Stimulated activated CD8-positive, alpha-beta memory T cell treated with anti-CD3 and anti-CD28 coated beads, Interleukin-7, amount 100 ng/mL, for 4 hours (primary cell): ENCODE measurements around the gene CORO2A.
"Not testable (repeated sequence)": the region's sequence is repeated elsewhere in the genome, so short reads cannot be mapped to it uniquely, and the experiment has no call there.

Source experiments
- DNase-seq, 2 donors: peaks; one replicate each; pipeline ENCODE4 v3.0.0-alpha.2; 2020; ENCODE audit warnings: low read depth in 2 of 2

The CORO2A gene

DNA sequence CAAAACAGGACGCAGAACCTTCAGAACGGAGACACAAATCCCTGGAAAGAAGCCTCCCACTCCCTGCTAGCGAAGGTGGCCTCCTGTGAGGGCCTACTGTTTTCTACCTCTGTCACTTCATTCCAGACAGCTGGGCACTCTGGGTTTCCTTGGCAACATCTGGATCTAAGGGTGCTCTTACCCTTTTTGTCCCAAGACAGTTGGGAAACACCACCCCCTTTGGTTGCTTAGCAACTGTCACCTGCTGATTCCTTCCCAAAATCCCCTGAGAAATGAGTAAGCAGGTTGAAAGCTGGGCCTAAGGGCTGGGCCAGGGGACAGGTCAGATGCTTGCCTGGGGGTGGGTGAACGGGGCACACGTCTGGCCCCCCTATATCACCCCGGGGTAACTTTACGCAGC is 106.5 kb downstream of the CORO2A start:
- DNase-seq, result no peak

- DNase-seq, result no peak
These were observed 107.4 kb downstream of the CORO2A start for GRCh38 chr9:98085058-98085457.

GRCh38 chr9:98084396-98084795 is 108.0 kb downstream of the CORO2A start:
- DNase-seq, result no peak

DNA sequence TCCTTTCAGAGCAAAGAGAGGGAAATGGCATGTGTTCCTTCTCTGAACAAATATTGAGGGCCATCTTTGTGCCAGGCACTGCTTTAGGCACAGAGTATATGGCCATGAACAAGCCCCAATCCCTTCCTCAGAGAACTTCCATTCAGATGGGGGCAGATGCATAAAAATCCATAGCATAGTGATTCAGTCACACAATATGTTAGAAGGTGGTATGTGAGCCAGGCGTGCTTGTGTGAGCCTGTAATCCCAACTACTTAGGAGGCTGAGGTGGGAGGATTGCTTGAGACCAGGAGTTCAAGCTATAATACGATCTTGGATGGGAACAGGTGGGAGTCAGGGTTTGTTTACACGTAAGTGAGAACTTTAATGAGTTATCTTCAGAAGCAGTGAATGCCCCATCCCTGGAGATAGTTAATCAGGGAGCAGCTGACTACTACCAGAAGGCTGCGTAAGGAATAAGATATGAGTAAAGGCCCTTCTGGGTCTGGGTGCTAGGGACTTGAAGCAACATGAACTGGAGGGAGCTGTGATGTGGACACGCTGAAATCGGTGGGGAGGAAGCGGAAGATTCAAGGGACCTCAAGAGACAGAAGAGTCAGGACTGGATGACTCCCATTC is 108.8 kb downstream of the CORO2A start:
- DNase-seq, result no peak

GRCh38 chr9:98083061-98083501 is 109.4 kb downstream of the CORO2A start:
- DNase-seq, result no peak

DNA sequence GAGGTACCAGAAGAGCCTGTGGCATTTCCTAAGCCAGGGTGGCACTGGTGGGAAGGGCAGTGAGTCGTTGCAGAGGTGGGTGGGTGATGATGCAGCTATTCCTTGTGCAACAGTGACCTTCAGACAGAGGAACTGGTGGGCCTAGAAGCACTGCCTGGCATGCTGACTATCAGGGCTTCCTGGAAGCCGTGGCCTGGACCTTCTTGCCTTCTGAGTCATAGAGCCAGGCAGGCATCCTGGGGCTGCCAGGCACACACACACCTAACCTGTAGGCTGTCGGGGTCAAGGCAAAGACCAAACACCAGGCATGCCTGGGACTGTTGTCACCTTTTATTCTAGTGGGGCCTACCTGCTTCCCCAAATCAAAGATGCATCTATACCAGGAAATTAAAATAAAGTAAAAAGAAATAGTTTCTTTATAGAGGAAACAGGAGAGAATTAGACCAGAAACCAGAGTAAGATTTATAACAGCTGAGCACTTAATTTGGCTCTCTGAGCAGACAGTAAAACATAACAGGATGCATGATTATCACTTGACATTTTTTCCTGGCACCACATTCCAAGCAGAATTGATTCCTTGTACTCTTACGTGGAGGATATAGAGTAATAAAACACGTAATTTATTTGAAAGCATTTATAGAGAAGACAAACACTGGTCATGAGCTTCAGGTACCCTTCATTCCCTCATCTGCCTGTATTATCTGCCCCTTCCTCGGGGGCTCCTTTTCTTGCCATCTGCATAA is 110.8 kb downstream of the CORO2A start:
- peak; percentile 42 to 45 for DNase-seq

DNA sequence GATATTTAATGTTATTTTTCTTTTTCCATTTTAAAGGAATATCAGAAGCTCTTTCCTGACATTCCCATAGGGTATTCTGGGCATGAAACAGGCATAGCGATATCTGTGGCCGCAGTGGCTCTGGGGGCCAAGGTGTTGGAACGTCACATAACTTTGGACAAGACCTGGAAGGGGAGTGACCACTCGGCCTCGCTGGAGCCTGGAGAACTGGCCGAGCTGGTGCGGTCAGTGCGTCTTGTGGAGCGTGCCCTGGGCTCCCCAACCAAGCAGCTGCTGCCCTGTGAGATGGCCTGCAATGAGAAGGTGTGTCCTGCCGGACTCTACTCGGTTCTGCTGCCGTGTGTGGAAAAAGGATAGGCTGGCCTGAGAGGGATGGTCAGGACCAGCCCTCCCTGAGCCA is 111.7 kb downstream of the CORO2A start:
- no peak for DNase-seq

DNA sequence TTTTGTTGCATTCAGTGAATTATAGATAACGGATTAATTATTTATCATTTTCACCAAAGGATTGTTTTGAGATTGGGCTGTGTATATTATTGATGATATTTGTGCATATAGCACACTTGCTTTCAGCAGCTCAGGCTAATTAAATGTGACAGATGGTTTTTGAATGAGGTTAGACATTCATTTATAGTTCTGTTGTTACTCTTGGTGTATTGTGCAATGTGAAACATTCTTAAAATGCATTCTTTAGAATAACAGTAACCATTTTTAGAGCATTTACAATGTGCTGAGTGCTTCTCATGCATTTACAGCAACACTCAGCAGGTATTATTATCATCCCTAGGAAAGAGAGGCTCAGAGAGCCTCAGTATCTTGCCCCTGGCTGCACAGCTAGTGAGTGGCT is 112.1 kb downstream of the CORO2A start:
- DNase-seq, result no peak

GRCh38 chr9:98078895-98079294 is 113.5 kb downstream of the CORO2A start:
- DNase-seq, result no peak

DNA sequence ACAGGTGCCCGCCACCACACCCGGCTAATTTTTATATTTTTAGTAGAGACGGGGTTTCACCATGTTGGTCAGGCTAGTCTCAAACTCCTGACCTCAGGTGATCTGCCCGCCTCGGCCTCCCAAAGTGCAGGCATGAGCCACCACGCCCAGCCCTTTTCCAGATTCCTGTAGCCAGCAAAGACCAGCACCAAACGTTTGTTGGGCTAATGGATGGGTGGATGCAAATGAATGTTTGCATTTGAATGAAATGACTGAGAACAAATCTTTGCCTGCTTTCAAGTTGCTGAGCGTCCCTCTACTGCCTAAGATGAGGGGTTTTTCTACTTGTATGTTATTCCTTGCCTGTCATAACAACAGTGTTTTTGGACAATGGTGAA is 115.9 kb downstream of the CORO2A start:
- not testable (repeated sequence) for DNase-seq

DNA sequence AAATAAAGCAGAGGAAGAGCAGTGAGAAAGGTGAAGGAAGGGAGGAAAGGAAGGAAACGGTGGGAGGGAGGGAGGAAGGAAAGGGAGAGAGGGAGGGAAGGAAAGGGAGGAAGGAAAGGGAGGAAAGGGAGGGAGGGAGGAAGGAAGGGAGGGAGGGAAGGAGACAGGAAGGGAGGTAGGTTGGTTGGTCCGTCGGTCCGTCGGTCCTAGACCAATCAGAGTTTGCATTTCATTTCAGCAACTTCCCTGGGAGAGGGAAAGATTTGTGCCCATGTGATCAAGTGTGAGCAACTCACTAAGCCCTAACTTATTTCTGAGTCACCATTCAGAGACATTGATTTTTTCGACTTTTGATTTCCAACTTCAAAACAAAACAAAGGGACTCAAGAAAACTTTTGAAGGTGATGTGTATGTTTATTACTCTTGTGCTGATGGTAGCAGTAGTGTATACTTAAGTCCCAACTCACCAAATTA is 117.1 kb downstream of the CORO2A start:
- DNase-seq, result no peak

DNA sequence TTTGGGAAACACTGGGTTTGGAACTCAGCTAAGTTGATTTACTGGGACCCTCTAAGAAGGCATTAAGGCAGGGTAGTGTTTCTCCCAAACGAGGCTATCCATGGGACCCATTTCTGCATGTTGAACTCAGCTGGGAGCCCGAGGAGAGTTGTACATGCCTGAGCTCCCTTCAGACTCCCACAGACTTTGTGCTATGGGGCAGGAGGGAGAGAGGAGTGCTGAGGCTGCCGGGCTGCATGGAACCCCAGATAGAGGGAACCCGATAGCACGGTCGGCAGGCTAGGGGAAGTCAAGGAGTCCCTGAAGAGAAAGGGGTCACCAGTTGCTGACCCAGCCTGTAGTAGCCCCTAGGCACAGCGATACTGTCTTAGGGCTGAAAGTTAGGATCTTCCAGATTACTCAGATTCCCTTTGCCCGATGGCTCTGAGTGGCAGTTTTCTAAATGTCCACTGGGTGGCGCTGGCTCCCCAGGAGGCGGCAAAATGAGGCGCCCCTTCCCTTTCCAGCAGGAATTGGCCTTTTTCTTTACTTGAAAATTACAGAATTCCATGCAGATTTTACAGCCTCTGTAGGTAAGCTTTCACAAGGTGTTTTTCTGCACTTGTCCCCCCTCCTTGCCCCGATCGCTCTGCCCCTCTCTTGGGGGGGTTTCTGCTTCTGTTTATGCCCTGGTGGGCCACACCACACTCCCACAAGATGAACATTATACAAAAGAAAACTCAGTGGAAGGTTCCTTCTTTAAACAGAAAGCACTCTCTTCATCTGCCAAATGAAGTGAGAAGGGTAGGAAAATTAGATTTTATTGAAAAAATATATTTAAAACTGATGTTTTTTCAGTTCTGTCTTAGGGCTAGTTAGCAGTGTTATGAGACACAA is 118.1 kb downstream of the CORO2A start:
- DNase-seq, result peak; percentile 32 to 42

DNA sequence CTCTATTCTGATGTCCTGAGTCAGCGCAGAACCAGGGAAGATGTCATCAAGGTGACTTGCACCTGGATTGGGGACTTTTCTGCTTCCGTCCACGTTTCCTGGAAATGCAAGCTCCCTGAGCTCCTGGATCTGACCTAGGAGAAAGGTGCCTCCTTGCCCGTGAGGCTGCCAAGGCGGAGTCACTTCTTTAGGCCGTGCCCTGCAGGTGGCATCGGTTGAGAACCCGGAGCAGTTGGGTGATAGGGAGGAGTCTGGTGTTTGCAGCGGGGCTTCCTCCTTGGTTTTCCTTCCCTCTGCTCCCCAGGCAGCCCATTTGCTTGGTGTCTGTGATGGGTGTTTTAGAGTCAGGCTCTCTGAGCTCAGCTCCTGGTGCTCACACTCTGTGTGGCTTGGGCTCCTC is 120.7 kb downstream of the CORO2A start:
- no peak for DNase-seq
